Measurements from ENCODE around the gene DCP1B. TPM values are rescaled to one million over a fixed set of nuclear protein-coding genes. Genes with fewer than 3 reads are reported as not detected.

DCP1B gene
- total RNA-seq, 2 donors from 2014 or later: 7.9 to 13.2 TPM

- ATAC-seq: no peak
- H3K27ac ChIP-seq: no peak overlapping the region
- WGBS, 2 donors: 86 to 91% methylated on average over 20 to 22 of the region's 22 CpGs
- H3K27me3 ChIP-seq: no peaks in the 10 kb centered on the region
- intact Hi-C loops (cut with DNase I): loop anchor here (5.0 kb wide), 1 partner anchor 131 kb away; no protein-coding TSS in a partner anchor
- H3K4me3 ChIP-seq: no peak overlapping the region
- no peak for DNase-seq
- TF ChIP-seq POLR2A (IDR thresholded peaks at IDR 0.05): no peak
- TF ChIP-seq, protein P1, sequence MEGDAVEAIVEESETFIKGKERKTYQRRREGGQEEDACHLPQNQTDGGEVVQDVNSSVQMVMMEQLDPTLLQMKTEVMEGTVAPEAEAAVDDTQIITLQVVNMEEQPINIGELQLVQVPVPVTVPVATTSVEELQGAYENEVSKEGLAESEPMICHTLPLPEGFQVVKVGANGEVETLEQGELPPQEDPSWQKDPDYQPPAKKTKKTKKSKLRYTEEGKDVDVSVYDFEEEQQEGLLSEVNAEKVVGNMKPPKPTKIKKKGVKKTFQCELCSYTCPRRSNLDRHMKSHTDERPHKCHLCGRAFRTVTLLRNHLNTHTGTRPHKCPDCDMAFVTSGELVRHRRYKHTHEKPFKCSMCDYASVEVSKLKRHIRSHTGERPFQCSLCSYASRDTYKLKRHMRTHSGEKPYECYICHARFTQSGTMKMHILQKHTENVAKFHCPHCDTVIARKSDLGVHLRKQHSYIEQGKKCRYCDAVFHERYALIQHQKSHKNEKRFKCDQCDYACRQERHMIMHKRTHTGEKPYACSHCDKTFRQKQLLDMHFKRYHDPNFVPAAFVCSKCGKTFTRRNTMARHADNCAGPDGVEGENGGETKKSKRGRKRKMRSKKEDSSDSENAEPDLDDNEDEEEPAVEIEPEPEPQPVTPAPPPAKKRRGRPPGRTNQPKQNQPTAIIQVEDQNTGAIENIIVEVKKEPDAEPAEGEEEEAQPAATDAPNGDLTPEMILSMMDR (IDR thresholded peaks at IDR 0.05): no peak
- H3K4me1 ChIP-seq: no peaks in the 10 kb centered on the region
- H3K36me3 ChIP-seq (replicated peaks in 1 of 2; ENCODE audit: insufficient read depth in 1 of 2, low read depth in 2 of 2): no peaks in the 10 kb centered on the region
- no peaks in the 10 kb centered on the region for H3K9me3 ChIP-seq
Observed at GRCh38 chr12:1928439-1929121, 75.7 kb downstream of the DCP1B start.

DNA sequence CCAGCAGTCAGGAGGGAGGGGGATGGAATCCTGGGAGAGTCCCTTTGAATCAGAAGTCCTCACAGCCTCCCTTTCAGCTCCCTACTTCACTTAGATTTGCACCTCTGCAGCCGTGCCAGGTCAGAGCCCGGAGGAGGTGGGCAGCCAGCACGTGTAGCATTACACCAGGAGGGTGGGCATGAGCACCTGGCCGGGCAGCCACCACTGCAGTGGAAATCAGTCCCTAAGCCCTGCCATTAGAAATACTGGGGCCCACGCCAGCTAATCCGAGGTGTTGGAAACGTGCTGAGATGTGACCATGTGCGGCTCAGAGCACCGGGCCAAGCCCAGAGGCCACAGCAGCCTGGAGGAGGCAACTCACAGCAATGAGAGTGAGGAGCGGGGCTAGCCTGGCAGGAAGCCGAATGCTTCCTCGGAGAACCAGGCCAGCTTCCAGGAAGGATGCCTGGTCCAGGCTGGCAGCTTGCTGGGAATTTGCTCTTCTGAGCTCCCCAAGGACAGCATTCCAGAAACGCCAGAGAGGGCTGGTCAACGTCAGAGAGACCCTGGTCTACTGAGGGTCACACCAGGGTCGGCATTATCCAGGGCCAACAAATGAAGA lies 76.4 kb downstream of the DCP1B start:
- Histone ChIP-seq H3K4me1 (no peaks in the 10 kb centered on the region), H3K36me3 (replicated peaks in 1 of 2; ENCODE audit: insufficient read depth in 1 of 2, low read depth in 2 of 2) (no peaks in the 10 kb centered on the region), H3K4me3 (no peak overlapping the region), H3K9me3 (no peaks in the 10 kb centered on the region), H3K27me3 (no peaks in the 10 kb centered on the region), H3K27ac (no peak overlapping the region)
- 68 to 69% methylated on average over 14 to 15 of the region's 15 CpGs for WGBS, 2 donors
- ATAC-seq: no peak
- TF ChIP-seq, protein P1 (IDR thresholded peaks at IDR 0.05): no peak
- no peak for TF ChIP-seq POLR2A (IDR thresholded peaks at IDR 0.05)
- intact Hi-C loops (cut with DNase I): loop anchor here (5.0 kb wide), 1 partner anchor 131 kb away; no protein-coding TSS in a partner anchor
- DNase-seq: no peak

GRCh38 chr12:1927051-1927680 lies 77.1 kb downstream of the DCP1B start:
- no peaks in the 10 kb centered on the region for H3K9me3 ChIP-seq
- H3K36me3 ChIP-seq (replicated peaks in 1 of 2; ENCODE audit: insufficient read depth in 1 of 2, low read depth in 2 of 2): no peaks in the 10 kb centered on the region
- H3K4me3 ChIP-seq: no peak overlapping the region
- intact Hi-C loops (cut with DNase I): loop anchor here (5.0 kb wide), 1 partner anchor 130 kb away; no protein-coding TSS in a partner anchor
- no peaks in the 10 kb centered on the region for H3K4me1 ChIP-seq
- H3K27ac ChIP-seq: no peak overlapping the region
- H3K27me3 ChIP-seq: no peaks in the 10 kb centered on the region
- WGBS, 2 donors: 80 to 86% methylated on average over 11 of the region's 11 CpGs
- no peak for TF ChIP-seq POLR2A (IDR thresholded peaks at IDR 0.05)
- TF ChIP-seq, protein P1 (IDR thresholded peaks at IDR 0.05): no peak
- no peak for ATAC-seq
- DNase-seq: no peak

GRCh38 chr12:1926251-1926657 lies 78.0 kb downstream of the DCP1B start:
- DNase-seq (no peak), ATAC-seq (no peak)
- Histone ChIP-seq H3K27ac (no peak overlapping the region), H3K27me3 (no peaks in the 10 kb centered on the region), H3K9me3 (no peaks in the 10 kb centered on the region), H3K4me3 (no peak overlapping the region), H3K36me3 (replicated peaks in 1 of 2; ENCODE audit: insufficient read depth in 1 of 2, low read depth in 2 of 2) (no peaks in the 10 kb centered on the region), H3K4me1 (no peaks in the 10 kb centered on the region)
- intact Hi-C loops (cut with DNase I): loop anchor here (5.0 kb wide), 1 partner anchor 129 kb away; no protein-coding TSS in a partner anchor
- 72 to 76% methylated on average over 7 of the region's 7 CpGs for WGBS, 2 donors
- TF ChIP-seq, protein P1 (IDR thresholded peaks at IDR 0.05): no peak
- no peak for TF ChIP-seq POLR2A (IDR thresholded peaks at IDR 0.05)
